Jurkat, Clone E6-1 (cell line): Measurements from ENCODE around the gene CSRP1.
"Not testable (repeated sequence)": the region's sequence is repeated elsewhere in the genome, so short reads cannot be mapped to it uniquely, and the experiment has no call there.

Experiments
- DNase-seq: peaks from one replicate; pipeline ENCODE4 v3.0.0-alpha.2; 2011; ENCODE audit warnings: low read depth, low spot score
- H3K4me3 ChIP-seq: 2 replicates; pipeline ENCODE4 v1.5.1; 2011; ENCODE audit warnings: mild to moderate bottlenecking, low read length, control low read depth, moderate library complexity

CSRP1 gene

DNA sequence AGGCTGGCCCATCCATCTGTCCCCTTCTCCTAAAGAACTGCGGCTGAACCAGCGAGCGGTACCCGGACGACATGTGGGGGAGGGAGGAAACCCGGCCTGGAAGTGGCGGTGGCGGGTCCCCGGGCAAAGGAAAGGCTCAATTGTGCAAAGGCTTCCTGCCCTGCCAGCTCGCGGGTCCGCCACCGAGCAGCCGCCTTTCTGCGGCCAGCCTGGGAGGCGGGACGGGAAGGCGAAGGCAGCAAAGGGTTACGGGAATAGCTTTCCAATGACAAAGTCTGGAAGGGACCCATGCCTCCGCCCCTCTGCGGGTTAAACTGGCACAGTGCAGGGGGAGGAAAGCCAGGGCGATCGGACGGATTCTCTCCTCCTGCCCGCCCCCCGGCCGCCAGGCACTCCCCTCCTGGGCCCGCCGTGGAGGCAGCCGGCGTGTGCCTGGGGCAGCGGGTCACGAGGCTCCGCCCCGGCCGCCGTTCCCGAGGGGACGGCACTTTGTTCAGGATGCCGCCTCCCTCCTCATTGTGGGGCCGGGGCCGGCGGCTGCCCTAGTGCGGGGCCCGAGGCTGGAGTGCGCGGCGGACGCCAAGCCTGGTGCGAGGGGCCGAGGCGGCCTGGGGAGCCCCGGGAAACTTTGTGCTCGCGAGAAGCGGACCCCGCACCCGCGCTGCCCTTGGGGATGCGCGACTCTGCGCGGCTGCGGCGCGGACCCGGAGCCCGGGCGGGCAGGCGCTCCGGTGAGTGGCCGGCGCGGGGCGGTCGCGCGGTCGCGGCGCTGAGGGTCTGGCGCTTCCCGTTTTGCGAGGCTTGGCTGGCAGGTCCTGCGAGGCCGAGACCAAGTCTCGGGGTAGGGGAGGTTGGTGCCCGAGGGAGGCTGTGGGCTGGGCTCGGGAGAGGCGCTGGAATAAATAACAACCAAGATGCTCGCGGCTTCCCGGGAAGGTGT lies 32.0 kb upstream of the CSRP1 start, which contains the start of gene NAV1:
Gene NAV1 (plus strand): TSS at position 516 of the 940 bp plus-strand sequence. CDS start 83,758 bp downstream, outside the sequence.
- H3K4me3 ChIP-seq: peak within 1 kb of the TSS; percentile 42
- no peak for DNase-seq

DNA sequence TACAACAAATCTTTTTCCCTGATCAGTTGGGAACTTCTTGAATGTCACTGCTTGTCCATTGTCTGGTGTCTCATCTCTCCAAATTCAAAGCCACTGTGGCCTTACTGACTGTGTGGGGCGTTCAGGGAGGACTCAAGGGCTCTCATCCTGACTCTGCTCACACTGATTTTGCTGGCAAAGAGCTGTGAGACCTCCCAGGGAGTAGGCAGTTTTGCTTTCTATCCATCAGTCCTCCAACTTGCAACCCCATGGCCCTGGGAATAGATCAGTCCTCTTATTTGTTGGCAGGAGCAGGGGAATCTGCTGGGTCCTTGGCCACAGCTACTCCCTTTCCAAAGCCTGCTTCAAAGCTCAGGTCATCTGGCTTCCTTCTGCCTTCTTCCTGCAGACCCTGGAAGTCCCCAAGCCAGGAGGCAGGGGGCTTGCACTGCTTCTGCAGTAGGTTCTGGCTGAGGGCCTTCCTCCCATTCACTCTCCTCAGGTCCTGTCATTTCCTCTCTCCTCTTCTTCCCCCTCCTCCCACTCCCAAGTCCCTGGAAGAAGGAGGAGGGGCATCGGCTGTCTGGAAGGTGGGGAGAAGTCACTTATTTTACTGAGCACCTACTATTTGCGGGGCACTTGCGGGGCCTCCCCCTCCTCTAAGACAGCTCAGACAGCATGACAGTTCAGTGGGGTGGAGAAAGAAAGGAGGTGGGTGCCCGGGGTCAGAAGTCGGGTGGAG lies 31.1 kb upstream of the CSRP1 start:
- H3K4me3 ChIP-seq: peak overlapping the region; percentile 42
- no peak for DNase-seq

DNA sequence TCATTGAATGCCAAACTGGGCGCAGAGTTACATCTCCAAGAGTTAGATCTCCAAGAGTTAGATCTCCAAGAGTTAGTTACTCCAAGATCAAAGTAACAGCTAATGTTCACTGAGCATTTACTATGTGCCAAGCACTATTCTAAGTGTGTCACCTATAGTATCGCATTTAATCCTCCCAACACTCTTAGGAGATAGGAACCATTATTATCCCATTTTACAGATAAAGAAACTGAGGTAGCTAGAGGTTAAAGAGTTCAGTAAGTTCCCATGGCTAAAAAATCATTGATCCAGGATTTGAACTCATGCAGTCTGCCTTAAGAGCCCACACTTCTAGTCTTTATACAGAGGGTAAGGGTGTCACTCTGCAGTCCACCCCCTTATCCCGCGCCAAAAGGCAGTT lies 30.5 kb upstream of the CSRP1 start:
- DNase-seq: no peak

DNA sequence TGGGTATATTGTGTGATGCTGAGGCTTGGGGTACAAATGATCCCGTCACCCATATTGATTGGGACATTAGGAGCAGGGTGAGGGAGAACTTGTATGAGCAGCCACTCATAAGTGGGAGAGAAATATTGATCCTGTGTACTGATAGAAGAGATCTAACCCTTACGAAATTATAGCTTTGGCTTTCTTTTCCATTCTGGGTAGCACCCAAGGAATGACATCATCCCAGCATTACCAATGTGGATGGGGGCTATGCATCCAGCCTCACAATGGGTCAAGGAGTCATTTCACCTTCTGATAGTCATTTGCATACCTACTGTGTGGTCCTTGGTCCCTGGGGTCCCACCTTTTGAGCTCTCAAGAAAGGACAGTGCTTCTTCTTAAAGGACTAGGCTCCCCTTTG lies 30.1 kb upstream of the CSRP1 start:
- DNase-seq: no peak
- H3K4me3 ChIP-seq: no peak overlapping the region

More for the DNA sequence above, 30.5 kb upstream of the CSRP1 start:
- H3K4me3 ChIP-seq: no peak overlapping the region

DNA sequence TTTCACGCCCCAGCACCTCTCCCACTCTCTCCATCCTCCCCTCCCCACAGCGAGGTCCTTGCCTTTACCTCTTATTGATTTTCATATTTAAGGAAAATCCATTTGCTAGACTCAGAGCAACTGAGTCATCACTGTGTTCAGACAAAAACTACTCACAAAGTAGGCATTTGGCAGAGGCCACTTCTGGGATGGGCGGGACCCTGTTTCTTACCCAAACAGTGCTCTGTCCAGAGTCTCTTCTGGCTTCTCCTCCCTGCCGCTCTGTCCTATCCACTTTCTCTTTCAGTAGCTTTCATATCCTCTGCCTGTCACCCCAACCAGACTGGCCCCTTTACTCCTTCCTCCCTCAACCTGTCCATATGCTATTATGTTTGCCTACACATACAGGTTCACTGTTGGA lies 29.6 kb upstream of the CSRP1 start:
- H3K4me3 ChIP-seq: no peak overlapping the region
- DNase-seq: no peak

DNA sequence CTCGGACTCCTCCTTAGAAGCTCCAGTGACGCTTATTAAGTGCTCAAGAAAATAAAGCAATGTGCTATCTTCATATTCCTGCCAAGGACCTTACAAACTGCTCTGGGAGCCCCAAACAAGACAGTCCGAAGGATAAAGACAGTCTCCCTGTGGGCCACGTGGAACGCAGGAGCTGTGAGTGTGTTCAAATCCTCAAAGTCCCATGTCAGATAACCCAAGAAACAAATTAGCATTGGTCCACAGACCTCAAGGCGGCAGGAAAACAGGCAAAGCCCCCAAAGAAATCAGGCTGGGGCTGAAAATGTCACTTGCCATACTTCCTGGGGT lies 29.0 kb upstream of the CSRP1 start:
- H3K4me3 ChIP-seq: no peak overlapping the region

DNA sequence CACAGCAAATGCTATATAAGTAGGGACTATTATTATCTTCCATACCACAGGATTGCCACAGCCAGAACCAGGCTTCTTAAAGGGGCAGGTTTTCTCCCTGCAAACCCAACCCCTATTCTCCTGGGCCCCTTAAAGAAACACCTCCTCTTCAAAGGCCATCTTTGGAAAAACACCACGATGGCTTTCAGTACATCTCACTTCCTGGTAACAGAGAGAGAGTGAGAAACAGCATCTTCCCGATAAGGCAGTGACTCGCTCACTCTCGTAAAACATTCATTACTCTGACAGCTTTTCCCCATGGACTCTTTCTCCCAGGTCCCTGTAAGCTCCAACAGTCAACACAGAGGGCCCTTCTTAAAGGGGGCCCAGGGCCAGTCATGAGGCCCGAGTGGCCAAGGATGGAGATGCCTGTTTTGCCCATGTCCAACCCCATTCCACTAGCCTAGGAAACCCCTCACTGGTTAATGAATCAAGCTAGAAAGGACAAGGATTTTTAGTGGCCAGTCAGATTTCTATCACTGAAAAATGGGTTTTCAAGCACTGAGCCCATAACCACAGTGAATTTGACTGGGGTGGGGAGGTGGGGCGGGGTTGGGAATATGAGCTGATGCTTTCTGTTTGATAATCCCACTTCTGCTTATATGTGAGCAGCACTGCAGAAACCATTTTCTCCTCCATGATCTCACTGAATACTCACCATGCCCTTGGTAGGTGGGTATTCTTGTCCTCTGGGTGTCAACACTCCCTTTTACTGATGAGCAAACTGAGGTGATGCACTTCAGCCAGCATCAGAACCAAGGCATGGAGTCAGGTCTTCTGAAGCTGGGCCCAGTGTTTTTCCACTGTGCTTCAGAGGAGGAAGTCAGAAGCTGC lies 28.4 kb upstream of the CSRP1 start:
- no peak for DNase-seq
- no peak overlapping the region for H3K4me3 ChIP-seq

More for the DNA sequence above, 29.0 kb upstream of the CSRP1 start:
- DNase-seq: no peak

DNA sequence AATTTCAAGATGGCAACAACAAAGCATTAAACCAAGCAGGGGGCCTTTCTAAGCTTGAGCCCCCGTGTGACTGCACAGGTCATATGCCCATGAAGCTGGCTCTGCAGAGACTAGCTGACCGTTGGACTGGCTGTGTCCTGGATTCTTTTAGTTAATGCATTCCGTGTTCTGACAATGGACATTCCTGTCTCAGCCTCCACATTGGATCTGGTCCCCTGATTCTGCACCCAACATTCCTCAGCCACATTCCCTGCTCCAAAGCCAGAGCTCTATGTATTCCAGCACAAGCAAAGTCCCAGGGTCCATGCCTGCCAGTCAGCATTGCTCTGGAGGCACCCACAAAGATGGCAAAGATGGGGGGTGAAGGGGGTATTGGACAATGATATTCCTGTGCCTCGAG lies 26.9 kb upstream of the CSRP1 start:
- no peak overlapping the region for H3K4me3 ChIP-seq

DNA sequence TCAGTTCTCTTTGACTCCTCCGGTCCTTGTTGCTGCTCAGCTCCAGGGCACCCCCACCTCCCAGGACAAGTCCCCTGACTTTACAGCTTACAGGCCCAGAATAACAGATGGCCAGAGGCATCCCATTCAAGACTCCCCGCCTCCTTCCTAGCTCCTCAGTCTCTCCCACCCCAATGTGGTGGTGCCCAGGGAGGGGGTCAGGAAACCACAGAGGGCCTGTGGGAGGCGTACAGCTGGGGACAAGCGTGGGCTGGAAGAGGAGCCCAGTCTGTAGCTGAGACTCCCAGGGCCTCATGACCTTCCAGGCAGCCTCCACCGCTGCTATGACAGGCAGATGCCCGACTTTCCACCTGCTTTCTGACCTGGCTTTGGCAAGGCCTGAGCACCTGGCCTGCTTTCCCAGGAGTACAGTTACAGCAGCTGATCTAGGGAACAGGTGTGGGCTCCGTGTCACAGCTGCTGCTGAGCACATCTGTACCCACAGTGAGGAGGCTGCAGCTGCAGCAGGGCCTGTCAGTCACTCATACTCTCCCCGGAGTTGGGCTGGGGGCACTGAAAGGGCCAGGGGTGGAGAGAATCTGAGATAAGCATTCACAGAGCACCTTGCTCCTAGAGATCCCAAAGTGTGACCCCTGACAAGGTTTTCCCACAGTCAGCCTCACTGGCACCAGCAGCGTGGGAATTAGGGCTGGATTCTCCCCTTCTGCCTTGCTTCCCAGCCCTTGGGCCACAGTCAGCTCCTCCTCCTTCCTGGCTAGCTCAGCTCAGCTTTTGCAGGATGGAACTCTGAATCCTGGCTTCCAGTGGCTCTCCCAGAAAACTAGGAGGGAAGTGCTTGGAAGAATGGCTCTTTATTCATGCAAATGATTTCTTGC lies 24.9 kb upstream of the CSRP1 start:
- DNase-seq: no peak
- no peak overlapping the region for H3K4me3 ChIP-seq

More for the DNA sequence above, 26.9 kb upstream of the CSRP1 start:
- DNase-seq: no peak

DNA sequence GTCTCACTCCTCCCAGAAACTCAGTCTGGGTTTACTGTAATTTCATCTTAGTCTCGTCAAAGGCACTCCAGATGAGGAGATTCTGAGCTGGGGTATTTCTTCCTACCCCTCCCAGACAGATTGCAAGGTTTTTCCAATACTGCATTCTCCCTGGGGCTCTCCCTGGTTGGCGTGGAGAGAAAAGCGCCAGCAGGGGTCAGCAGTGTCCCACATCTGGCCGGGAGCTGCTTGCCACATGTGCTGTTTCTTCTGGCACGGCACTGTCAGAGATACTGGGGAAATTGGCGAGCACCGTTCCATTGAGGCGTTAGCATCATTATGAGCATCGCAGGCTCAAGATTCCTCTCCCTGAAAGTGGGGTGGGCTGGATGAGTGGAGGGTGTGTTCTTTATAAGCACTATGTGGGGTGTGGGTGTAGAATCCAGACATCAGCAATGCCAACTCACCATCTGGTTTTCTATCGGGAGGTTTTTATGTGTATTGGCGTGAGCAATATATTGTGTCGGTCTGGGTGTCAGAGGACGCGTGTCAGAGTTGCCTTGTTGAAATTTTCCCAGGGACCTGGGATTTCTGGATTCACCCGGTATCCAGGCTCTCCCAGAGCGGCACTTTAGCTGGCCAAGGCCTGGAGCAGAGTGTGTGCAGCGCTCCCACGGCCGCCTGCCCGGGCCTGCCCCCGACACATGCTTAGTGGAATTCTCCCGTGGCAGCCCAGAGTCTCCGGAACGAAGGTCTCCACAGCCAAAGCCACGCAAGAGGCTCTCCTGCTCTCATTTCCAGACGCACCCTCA lies 24.0 kb upstream of the CSRP1 start:
- DNase-seq: no peak
- H3K4me3 ChIP-seq: no peak overlapping the region

DNA sequence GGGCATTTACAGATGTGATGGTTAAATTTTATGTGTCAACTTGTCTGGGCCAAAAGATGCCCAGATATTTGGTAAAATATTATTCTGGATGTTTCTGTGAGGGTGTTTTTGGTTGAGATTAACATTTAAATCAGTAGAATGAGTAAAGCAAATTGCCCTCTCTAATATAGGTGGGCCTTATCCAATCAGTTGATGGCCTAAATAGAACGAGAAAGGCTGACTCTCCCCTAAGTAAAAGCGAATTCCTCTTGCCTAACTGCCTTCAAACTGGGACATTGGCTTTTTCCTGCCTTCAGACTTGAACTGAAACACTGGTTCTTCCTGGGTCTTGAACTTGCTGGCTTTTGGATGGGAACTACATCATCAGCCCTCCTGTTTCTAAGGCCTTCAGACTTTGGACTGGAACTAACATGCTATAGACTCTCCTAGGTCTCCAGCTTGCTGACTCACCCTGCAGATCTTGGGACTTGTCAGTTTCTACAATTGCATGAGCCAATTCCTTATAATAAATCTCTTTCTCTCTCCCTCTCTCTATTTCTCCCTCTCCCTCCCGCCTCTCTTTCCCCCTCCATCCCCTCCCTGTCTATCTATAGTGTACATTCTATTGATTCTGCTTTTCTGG lies 21.8 kb upstream of the CSRP1 start:
- H3K4me3 ChIP-seq: no peak overlapping the region
- no peak for DNase-seq

DNA sequence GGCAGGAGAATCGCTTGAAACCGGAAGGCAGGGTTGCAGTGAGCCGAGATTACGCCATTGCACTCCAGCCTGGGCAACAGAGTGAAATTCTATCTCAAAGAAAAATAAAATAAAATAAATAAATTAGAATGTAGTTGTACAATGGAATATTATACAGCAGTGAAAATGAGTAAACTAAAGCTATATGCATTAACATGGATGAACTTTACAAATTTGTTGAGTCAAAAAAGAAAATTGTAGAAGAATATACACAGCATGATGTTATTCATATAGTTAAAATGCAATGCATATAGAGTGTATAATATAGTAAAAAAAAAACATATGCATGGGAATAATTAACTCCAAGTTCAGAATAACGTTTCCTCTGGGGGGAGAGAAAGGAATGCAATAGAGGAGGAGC lies 21.0 kb upstream of the CSRP1 start:
- DNase-seq: no peak
- no peak overlapping the region for H3K4me3 ChIP-seq

DNA sequence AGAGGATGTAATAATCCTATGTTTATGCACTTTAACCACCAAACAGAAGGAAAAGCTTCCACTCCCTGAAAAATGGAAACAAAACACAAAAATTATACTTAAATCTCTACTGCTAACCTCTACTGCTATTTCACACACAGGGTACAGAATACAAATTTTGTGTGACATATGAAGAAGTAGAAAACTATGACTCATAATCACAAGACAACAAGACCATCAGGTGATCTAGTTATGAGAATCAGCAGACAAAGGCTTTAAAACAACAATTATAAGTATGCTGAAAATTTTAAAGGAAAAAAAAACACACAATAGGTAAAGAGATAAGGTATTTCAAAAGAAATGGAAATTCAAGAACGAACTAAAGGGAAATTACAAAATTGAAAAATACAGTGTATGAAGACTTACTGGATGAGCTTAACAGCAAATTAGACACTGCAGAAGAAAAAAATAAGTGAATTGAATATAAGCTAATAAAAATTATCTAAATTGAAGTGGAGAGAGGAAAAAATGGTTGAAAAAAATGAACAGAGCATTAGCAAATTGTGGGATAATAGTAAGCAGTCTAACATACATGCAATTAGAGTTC lies 18.4 kb upstream of the CSRP1 start:
- no peak overlapping the region for H3K4me3 ChIP-seq
- no peak for DNase-seq

DNA sequence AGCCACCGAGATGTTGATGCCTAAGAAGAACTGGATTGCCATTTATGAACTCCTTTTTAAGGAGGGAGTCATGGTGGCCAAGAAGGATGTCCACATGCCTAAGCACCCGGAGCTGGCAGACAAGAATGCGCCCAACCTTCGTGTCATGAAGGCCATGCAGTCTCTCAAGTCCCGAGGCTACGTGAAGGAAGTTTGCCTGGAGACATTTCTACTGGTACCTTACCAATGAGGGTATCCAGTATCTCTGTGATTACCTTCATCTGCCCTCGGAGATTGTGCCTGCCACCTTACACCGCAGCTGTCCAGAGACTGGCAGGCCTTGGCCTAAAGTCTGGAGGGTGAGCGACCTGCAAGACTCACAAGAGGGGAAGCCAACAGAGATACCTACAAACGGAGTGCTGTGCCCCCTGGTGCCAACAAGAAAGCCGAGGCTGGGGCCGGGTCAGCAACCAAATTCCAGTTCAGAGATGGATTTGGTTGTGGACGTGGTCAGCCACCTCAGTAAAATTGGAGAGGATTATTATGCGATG lies 13.2 kb upstream of the CSRP1 start:
- not testable (repeated sequence) for H3K4me3 ChIP-seq, DNase-seq

DNA sequence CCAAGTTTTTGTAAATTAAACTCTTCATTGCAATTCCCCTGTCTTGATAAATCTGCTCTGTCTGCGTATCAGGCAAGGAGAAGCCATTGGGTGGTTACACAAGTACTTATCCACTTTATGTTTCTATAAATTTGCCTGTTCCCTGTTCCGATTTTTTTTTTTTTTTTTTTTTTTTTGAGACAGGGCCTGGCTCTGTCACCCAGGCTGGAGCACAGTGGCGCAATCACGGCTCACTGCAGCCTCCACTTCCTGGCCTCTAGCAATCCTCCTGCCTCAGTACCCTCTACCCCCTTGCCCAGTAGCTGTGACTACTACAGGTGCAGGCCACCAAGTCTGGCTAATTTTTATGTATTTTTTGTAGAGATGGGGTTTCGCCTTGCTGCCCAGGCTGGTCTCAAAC lies 11.1 kb upstream of the CSRP1 start:
- H3K4me3 ChIP-seq: no peak overlapping the region
- DNase-seq: no peak

DNA sequence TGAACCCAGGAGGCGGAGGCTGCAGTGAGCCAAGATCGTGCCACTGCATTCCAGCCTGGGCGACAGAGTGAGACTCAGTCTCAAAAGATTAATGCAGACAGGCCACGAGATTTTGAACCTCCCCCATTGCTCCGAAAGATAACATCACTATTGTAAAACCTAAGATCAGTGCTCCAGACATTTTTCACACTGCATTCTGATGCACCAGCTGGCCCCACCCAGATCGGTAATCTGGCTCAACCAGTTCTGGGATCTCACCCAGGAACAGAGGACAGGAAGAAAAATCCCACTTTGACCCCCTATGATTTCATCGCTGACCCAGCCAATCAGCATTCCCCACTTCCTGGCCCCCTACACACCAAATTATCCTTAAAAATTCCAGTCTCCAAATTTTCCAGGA lies 10.7 kb upstream of the CSRP1 start:
- H3K4me3 ChIP-seq: no peak overlapping the region
- no peak for DNase-seq
